Measurements from ENCODE around the gene MTX1.
A peak's percentile ranks its signal among the peaks of the same experiment; 100 is the strongest.

MTX1 gene

GRCh38 chr1:155173478-155174323, 34.8 kb upstream of the MTX1 start, which contains the start of gene TRIM46:
Gene TRIM46, plus strand, starts transcription at chr1:155173849. Its CDS starts 118 bp downstream, at chr1:155173967.
- H3K27ac ChIP-seq = peak within 1 kb of the TSS; percentile 77 to 99 (median 93)
- H3K4me3 ChIP-seq = peak within 1 kb of the TSS; percentile 61 to 92 (median 83)

GRCh38 chr1:155174324-155175280, 33.9 kb upstream of the MTX1 start:
- Histone ChIP-seq H3K27ac (peak overlapping the region in 12 of 21 experiments; percentile 13 to 96 (median 50)), H3K4me3 (peak overlapping the region; percentile 61 to 92 (median 83))

- peak overlapping the region in 3 of 21 experiments; percentile 91 to 96 (median 93) for H3K27ac ChIP-seq
- no peak overlapping the region for H3K4me3 ChIP-seq
Measured at GRCh38 chr1:155175281-155175926, 33.1 kb upstream of the MTX1 start.

GRCh38 chr1:155175927-155176371, 32.5 kb upstream of the MTX1 start:
- Histone ChIP-seq H3K27ac (no peak overlapping the region), H3K4me3 (no peak overlapping the region)

GRCh38 chr1:155176544-155177071, 31.9 kb upstream of the MTX1 start:
- Histone ChIP-seq H3K4me3 (no peak overlapping the region), H3K27ac (peak overlapping the region in 2 of 21 experiments; percentile 14 to 34)

- H3K4me3 ChIP-seq = no peak overlapping the region
- peak overlapping the region in 2 of 21 experiments; percentile 14 to 34 for H3K27ac ChIP-seq
Measured at GRCh38 chr1:155177192-155177917, 31.1 kb upstream of the MTX1 start.

- H3K4me3 ChIP-seq = no peak overlapping the region
- H3K27ac ChIP-seq = no peak overlapping the region
Measured at GRCh38 chr1:155177918-155178281, 30.6 kb upstream of the MTX1 start.

GRCh38 chr1:155178441-155179111, 29.9 kb upstream of the MTX1 start:
- Histone ChIP-seq H3K27ac (no peak overlapping the region), H3K4me3 (no peak overlapping the region)

GRCh38 chr1:155179112-155180031, 29.1 kb upstream of the MTX1 start:
- H3K4me3 ChIP-seq = no peak overlapping the region
- H3K27ac ChIP-seq = no peak overlapping the region

GRCh38 chr1:155181371-155182051, 27.0 kb upstream of the MTX1 start:
- H3K27ac ChIP-seq = no peak overlapping the region
- no peak overlapping the region for H3K4me3 ChIP-seq

- H3K4me3 ChIP-seq = no peak overlapping the region
Measured at GRCh38 chr1:155182052-155182550, 26.4 kb upstream of the MTX1 start.

GRCh38 chr1:155183775-155184221, 24.7 kb upstream of the MTX1 start:
- Histone ChIP-seq H3K27ac (peak overlapping the region in 1 of 21 experiments; percentile 49), H3K4me3 (no peak overlapping the region)

More at GRCh38 chr1:155182052-155182550, 26.4 kb upstream of the MTX1 start:
- H3K27ac ChIP-seq = no peak overlapping the region

GRCh38 chr1:155184351-155184811, 24.1 kb upstream of the MTX1 start:
- Histone ChIP-seq H3K27ac (peak overlapping the region in 1 of 21 experiments; percentile 49), H3K4me3 (no peak overlapping the region)

- Histone ChIP-seq H3K4me3 (no peak overlapping the region), H3K27ac (peak overlapping the region in 4 of 21 experiments; percentile 21 to 49 (median 32))
Measured at GRCh38 chr1:155184835-155185782, 23.4 kb upstream of the MTX1 start.

GRCh38 chr1:155185783-155186066, 22.8 kb upstream of the MTX1 start:
- H3K4me3 ChIP-seq = no peak overlapping the region
- peak overlapping the region in 1 of 21 experiments; percentile 49 for H3K27ac ChIP-seq

Measured in skin epidermis (tissue), 12 donors.